Activated CD4-positive, alpha-beta T cell treated with anti-CD3 and anti-CD28 coated beads, Interleukin-2, amount 50 U/mL, for 1 hour (primary cell): Measurements from ENCODE around the gene PMEPA1.
"Not testable (repeated sequence)": the region's sequence is repeated elsewhere in the genome, so short reads cannot be mapped to it uniquely, and the experiment has no call there.

Experiments
- DNase-seq: peaks from one replicate; pipeline ENCODE4 v3.0.0-alpha.2; 2020

Gene PMEPA1

DNA sequence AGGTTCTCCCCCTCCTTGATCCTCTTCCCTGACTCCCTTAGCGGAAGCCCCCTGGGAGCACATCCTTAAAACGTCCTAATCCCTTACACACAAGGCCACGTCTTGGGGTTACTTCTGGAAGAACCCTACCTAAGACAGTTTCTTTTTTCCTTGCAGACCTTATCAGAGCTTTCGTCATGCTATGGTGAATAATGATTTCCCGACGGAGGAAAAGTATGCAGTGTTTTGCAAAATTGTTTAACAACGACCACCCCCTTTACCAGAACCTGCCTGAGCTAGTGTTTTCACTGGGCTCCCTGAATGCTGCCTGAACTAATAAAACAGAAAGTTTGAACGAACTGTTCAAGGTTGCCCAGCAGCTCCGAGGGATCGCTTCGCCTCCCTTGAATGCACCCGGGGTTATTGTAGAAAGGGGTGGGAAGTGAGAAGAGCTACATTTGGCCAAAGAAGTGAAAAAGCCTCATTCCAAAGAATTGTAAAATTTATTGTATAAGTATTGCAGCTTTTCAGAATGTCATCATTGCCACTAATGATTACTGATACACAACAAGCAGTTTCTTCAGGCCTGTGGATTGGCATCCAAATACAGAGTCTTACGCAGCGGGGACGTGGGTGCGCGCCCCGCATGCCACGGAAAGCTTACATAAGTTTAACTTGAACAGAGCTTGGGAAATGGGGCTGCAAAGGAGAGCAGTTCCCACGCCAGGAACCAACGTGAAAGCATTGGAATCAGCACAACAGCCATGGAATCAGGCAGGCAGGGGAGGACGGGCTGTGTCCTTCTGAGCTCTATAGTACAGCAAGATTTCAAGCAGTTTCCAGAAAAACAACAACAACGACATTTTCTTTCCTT lies 61.7 kb downstream of the PMEPA1 start:
- no peak for DNase-seq

DNA sequence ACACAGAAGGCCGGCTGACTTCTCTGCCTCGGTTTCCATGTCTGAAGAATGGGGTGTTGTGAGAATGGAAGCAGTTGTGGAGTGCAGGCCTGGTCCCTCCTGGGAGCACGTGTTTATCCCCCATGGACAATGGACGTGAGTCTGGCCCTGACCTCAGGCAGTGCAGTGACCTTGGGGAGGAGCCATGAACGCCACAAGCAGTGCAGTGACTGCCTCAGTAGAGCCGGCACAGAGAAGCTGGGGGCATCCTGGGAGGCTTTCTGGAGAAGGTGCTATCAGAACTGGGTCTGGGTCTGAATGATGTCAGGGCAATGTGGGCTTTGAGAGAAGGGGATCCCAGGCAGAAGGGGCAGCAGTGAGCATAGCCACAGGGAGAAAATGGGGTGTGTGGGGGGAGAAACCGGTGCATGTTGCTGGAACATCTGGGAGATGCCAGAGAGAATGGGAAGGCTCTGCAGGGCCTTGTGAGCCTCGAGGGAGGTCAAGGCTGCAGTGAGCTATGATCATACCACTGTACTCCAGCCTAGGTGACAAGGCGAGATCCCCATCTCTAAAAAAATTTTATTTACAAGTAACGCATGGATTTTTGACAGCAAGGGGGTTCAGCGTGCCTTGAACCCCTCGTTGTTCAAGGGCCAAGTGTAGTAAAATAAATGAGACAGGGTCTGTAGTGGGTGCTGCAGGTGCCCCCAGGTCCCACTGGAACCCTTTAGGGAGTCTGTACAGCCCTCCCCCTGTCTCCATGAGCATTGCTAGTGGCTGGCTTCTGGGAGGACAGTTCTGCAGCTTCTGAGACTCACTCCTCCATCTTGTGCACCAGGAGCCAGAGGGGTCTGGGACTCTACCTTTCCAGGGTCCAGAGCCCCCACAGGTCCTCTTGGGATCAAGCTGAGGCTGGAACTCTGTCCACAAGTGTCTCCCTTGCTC lies 62.5 kb downstream of the PMEPA1 start:
- no peak for DNase-seq

DNA sequence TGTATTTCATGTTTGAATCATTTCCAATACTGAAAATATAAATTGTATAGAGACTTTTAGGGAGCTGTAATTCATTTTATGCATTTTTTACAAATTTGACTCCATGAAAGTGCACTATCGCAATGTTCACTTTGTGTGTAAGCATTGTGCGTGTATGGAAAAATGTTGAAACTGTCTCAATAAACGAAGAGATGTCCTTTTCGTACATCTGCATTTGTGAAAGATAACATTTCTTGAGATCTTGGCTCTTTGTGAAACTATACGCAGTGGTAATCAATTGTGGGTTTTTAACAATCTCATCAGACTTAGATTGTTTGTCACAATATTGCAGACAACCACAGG lies 70.9 kb downstream of the PMEPA1 start:
- no peak for DNase-seq

DNA sequence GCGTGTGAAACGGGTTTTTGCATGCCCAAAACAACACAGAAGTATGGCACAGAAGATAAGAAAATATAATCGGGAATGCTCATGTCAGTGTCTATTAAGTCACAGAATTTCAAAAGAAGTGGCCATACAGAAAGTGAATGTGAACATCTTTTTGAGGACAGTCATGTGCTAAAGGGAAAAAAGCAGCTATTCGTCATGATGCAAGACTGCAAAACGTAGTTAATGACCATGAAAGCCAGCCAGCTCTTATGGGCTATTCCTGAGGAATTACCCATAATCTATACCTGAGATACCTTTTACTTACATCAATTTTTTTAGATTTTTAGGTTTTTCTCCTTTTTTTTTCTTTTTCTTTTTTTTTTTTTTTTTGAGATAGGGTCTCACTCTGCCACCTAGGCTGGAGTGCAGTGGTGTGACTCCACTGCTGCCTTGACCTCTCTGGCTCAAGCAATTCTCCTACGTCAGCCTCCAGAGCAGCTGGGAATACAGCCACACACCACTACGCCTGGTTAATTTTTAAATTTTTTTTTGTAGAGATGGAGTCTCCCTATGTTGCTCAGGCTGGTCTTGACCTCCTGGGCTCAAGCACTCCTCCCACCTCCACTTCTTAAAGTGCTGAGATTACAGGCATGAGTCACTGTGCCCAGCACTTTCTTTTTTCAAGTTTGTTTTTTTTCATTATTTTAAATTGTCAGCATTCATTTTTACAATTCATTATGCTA lies 71.5 kb downstream of the PMEPA1 start:
- DNase-seq = no peak

DNA sequence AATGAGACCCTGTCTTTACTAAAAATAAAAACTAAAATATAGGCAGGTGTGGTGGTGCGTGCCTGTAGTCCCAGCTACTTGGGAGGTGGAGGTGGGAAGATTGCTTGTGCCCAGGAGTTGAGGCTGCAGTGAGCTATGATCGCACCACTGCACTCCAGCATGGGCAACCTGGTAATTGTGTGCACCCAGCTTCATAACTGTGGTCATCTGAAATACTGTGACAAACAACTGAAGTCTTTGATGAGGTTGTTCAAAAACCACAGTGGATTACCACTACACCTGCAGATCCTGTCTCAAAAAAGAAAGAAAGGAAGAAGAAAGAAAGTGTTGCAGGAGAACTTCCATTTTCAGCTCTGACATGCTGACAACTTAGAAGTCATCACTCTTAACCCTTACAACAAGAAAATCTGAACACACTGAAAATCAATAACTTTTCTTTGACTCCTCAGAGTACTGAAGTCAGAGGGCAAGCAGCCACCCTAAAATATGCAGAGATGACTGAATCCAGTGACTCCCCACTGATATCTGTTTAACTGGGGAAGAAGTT lies 75.8 kb downstream of the PMEPA1 start:
- no peak for DNase-seq

DNA sequence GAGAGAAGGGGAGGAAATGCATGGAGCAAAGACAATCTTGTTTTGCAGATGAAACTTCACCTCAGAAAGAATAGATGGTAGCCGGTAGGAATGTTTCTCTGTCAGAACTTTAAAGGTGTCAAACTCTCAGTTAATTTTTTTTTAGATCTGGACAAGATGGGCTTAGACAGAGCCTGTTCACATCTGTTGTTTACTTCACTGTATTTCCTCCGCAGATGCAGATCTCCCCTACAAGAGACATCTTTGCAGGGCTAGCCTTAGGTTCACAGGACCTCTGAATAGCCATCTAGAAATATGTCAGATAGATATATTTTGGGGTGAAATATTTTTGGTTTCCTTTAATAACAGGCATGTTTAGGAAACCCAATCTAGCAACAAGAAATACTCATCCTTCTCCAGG lies 77.5 kb downstream of the PMEPA1 start:
- DNase-seq = no peak

DNA sequence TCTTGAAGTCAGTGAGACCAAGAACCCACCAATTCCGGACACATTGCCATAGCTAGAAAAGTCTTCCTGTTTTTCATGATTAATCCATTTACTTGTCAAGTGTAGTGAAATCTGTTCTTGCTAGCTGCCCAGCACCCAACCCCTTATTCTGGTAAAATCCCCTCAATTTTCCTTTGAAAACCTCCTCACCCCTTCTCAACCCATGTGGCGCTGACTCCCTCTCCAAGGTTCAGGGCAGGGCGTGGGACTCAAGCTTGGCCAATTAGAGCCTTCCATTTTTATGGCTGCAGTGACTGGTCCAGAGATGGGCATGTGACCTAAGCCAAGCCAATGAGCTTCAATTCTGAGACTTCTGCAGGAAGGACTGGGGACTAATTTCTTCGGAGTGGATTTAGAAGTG lies 79.8 kb downstream of the PMEPA1 start:
- DNase-seq = no peak

DNA sequence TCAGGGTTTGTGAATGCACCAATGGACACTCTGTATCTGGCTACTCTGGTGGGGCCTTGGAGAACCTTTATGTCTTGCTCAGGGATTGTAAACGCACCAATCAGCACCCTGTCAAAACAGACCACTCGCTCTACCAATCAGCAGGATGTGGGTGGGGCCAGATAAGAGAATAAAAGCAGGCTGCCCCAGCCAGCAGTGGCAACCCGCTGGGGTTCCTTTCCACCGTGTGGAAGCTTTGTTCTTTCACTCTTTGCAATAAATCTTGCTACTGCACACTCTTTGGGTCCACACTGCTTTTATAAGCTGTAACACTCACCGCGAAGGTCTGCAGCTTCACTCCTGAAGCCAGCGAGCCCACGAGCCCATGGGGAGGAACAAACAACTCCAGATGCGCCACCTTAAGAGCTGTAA lies 80.3 kb downstream of the PMEPA1 start:
- not testable (repeated sequence) for DNase-seq

DNA sequence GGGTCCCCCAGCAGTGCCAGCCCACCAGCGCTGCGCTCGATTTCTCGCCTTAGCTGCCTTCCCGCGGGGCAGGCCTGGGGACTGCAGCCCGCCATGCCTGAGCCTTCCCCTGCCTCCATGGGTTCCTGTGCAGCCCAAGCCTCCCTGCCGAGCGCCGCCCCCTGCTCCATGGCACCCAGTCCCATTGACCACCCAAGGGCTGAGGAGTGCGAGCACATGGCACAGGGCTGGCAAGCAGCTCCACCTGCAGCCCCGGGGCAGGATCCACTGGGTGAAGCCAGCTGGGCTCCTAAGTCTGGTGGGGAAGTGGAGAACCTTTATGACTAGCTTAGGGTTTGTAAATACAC lies 80.9 kb downstream of the PMEPA1 start:
- not testable (repeated sequence) for DNase-seq

DNA sequence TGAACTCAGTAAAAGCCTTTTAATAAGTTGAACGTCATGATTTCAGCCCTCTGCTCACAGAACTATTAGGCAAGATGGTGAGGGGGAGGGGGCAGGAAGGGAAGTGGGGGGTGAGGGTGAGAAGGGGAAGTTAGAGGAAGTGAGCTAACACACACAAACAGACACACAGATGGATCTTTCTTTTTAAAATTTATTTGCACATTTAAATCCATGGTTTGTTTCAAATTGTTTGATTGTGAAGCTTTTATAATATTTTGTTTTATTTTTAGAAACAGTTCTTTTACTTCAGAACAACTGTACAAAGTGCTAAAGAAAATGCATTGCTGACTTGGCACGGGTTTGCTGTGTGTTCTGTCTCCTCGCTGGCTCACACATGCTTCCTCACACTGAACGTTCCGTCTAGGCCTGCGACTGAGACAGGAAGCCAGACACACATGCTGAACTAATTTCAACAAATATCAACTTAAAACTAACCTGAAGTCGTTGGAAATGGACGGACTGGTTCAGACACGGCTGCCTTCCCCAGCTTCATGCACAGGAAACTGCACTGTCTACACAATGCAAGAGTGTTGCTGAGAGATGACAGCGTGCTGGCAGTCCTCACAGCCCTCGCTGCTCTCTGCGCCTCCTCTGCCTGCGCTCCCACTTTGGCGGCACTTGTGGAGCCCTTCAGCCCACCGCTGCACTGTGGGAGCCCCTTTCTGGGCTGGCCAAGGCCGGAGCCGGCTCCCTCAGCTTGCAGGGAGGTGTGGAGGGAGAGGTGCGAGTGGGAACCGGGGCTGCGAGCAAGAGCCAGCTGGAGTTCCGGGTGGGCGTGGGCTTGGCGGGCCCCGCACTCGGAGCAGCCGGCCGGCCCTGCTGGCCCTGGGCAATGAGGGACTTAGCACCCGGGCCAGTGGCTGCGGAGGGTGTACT lies 81.5 kb downstream of the PMEPA1 start:
- peak; percentile 59 for DNase-seq

DNA sequence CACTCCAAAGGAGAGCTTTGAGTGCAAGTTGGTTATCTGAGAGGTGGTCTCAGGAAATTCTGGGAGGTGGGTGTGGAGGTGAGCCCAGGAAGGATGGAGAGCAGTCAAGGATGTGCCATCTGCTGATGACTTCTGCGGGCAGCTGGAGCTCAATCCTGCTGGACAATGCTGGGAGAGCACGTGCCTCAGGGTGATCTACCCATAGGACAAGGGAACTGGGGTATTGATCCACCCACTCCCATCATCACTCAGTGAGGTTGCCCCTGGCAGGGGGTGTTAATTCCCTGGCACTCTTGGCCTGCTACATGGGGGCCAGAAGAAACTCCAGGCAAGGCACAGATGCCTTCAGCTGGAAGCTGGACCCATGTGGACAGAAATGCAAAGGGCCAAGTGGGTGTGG lies 82.5 kb downstream of the PMEPA1 start:
- DNase-seq = no peak

DNA sequence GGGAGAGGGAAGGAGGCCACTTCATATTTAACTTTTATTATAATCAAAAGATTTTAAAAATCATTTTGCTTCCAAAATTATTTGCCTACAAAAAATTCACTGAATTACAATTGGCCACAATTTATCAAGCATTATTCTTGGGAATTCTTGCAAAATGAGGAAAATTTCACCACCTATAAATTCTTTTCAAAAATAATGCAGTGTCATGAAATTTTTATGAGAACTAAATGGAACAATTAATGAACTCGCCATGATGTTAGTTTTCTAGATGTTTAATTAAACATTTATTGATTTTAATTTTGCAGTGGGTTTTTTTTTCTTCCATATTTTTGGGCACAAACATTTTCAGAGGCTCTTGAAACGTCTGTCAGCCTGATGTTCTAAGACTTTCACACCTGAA lies 83.8 kb downstream of the PMEPA1 start:
- DNase-seq = no peak

DNA sequence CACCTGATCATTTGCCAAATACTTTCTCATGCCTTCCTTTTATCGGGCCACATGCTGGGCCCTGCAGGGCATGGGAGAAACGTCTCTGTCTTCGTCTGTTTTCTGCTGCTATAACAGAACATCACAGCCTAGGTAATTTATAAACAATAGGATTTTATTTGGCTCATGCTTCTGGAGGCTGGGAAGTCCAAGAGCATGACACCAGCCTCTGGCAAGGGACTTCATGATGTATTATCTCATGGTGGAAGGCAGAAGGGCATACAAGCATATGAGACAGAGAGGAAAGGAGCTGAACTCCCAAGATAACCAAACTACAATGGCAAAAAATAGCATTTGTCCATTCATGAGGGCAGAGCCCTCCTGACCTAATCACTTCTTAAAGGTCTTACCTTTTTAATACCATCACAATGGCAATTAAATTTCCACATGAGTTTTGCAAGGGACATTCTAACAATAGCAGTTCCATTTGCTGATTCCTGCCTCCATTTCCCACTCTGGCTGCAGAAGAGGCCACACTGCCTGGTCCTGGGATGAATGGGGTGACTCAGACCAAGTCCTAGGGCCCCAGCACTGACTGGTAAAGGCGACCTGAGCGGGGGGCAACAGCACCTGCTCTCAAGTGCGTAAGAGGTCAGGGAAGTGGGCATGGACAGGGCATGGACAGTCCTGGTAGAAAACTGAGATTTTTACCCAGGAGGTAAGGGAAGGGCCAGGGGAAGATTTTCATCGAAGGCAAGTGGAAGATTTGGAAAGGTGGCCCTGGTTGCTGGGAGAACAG lies 84.4 kb downstream of the PMEPA1 start:
- no peak for DNase-seq

DNA sequence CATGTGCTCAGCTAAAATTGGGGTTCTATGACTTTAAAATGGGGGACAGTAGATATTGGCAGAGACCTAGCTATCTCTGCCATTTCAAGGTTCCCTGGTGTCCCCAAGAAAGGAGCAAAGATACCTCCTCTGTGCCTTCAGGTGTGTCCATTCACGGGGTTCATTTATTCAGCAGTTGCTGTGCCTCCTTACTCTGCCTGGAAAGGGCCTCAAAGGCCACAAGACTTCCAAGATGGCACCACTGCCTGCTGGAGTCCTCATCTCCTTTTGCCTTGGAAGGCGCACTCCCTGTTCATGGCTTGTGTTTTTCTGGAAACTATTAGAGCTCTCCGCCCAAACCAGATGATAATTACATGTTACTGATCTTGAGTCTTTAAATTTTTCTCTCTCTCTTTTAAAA lies 85.7 kb downstream of the PMEPA1 start:
- no peak for DNase-seq

DNA sequence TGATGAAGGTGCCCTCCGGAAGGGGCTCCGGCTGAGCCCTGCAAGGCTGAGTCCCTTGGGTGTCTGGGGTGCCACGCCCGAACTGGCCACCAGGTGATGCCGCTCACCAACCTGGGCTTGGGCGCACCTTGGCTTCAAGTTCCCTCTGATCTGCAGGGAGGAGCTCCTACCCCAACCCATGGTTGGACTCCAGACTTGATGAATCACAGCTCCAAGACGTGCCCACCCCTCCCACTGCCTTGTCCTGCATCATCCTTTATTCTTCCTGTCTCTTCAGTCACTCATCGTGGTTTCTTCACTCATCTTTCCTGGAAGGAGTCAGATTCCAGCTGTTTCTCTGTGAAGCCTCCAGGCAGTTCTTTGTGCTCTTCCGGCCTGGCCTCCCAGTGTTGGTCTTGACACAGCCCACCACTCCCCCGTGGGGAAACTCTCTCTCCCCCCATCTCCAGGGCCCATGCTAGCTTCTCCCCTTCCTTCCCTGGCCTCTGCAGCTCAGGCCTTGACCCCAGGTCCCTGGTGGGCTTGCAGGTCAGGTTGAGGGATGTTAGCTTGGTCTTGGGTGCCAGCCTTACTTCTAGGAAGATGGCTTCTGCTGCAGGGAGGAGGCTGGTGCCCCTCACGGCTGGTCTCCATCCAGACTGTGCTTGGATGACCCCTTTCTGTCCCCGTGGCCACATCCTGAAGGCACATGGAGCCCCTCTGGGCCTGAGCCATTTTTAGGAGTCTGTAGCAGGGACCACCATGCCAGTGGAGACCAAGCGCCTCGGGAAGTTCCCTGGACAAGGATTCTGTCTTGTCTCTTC lies 87.0 kb downstream of the PMEPA1 start:
- peak; percentile 77 for DNase-seq

DNA sequence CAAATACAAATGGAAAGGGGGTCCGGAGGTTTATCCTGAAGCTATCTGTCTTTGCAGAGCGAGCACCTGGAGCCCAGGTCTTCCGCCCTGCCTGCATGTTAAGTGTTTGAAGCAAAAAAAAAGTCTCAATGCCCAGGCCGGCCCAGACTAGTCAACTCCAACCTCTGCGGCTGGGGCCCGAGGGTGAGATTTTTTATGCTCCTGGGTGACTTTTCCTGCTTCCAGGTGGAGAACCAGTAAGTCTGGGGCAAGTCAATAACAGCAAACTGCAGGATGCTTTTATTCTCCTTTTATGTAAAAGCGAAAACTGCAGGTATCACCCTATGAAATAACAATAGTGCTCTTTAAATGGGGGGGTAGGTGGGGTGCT lies 87.6 kb downstream of the PMEPA1 start:
- DNase-seq = no peak

DNA sequence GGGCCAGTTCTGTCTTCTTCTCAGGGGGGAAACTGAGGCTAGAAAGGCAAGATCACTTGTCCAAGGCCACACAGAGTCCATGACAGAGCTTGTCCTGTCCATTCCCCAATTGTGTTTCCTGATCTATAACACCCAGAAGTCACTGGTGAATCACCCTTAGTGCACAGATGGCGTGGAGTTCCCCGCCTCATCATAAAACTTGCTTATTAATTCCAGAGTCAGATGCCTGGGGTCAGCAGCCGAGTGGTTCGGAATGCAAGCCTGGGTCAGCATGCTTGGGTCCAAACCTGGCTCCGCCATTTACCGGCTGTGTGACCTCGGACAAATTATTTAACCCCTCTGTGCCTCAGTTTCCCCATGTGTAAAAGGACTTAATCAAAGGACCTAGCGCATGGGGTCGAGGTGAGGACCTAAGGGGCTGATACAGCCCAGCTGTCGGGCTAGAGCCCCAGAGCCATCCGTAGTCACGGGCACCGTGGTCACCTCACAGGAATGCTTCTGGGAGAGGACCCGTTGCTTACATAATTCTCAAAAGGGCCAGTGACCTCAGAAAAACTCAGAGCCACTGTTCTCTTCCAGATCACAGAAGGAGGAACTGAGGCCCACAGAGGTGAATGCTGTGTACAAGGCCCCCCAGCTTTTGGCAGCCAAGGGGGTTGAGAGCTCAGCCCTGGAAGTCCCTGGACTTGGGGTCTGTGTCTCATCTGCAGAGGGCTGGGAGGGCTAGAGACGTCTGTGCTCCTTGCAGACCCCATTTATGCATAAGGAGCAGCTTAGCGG lies 88.2 kb downstream of the PMEPA1 start:
- no peak for DNase-seq

DNA sequence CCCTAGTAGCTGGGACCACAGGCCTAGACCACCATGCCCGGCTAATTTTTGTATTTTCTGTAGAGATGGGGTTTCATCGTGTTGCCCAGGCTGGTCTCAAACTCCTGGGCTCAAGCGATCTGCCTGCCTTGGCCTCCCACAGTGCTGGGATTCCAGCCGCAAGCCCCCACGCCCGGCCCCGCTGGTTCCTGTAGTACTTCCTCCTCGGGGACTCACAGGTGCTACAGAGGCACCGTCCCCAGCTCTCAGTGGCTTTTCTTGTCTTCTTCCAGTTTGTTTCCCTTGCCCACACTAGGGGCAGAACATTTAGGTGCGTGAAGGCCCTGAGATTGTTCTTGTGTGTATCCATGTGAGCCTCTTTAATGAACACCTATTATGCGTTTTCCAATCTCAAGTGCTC lies 88.8 kb downstream of the PMEPA1 start:
- DNase-seq = no peak

DNA sequence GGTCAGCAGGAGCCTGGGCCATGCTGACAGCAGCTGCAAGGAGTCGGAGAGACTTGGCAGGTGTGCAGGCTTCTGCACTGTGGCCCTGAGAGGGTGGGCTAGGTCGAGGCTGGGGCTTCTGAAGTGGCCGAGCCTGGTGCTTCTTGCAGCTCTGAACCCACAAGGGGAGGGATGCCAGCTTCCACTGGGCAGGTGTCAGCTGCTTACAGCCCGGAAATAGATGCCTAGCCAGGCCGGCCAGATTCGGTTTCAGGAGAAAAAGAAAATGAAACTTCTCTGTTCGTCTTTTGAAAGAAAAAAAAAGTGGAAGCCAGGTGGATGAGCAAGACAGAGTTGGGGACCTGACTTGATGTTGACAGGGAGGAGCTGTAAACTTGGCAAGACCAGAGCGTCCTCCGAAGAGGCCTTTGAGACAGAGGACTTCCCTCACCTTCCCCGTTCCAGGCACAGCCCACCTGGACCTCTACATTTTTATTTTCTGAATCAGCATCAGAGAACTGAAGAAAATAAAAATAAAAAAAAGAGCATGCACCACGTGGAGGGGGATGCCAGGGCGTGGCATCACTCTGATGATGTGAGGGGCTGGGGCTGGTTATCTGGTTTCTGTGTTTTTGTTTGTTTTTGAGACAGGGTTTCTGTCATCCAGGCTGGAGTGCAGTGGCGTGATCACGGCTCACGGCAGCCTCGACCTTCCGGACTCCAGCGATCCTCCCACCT lies 89.4 kb downstream of the PMEPA1 start, which contains the start of gene ZBP1:
TSS of gene ZBP1 (minus strand) at position 153 of the 717 bp plus-strand sequence. CDS start at position 22, 131 bp downstream.
- peak; percentile 30 for DNase-seq
